ENCODE results near the gene ANKRD13C. TPM values are rescaled to one million over a fixed set of nuclear protein-coding genes. Genes with fewer than 3 reads are reported as not detected.

The ANKRD13C gene
- total RNA-seq, 2 donors from 2014 or later, result 22.6 to 25.2 TPM

GRCh38 chr1:70317087-70317486, 37.4 kb downstream of the ANKRD13C start:
- Histone ChIP-seq H3K27me3 (ENCODE audit: control insufficient read depth, insufficient read depth, low read length, poor library complexity, severe bottlenecking) (no peaks in the 10 kb centered on the region), H3K27ac (ENCODE audit: low read depth, low read length) (no peak overlapping the region), H3K9me3 (ENCODE audit: control insufficient read depth, low read length) (no peaks in the 10 kb centered on the region), H3K36me3 (ENCODE audit: control insufficient read depth, insufficient read depth, low read length) (peaks cover 13% of the 10 kb centered on the region), H3K9ac (ENCODE audit: extremely low read depth, low read length, poor library complexity, severe bottlenecking) (no peak overlapping the region), H3K4me3 (ENCODE audit: low read length) (no peak overlapping the region), H3K4me1 (ENCODE audit: control insufficient read depth, insufficient read depth, low read length) (no peaks in the 10 kb centered on the region)
- Mint-ChIP-seq H3K4me1 (no peaks in the 10 kb centered on the region), H3K36me3 (ENCODE audit: low read depth) (peaks cover 11% of the 10 kb centered on the region), H3K27ac (no peak overlapping the region), H3K4me3 (no peak overlapping the region), H3K27me3 (ENCODE audit: insufficient read depth) (no peaks in the 10 kb centered on the region), H3K9me3 (no peaks in the 10 kb centered on the region)
- no peak for DNase-seq
- no peak for TF ChIP-seq CTCF (conservative IDR thresholded peaks at IDR 0.05)
- 93 to 100% methylated on average over 2 to 3 of the region's 3 CpGs for WGBS, 2 experiments (ENCODE audit: insufficient coverage in 1 of 2, insufficient read length in 1 of 2)

- no peak overlapping the region for H3K27ac ChIP-seq (ENCODE audit: low read depth, low read length)
- 80 to 90% methylated on average over 1 of the region's 1 CpG for WGBS, 2 experiments (ENCODE audit: insufficient coverage in 1 of 2, insufficient read length in 1 of 2)
- H3K27me3 Mint-ChIP-seq (ENCODE audit: insufficient read depth), result no peaks in the 10 kb centered on the region
- no peaks in the 10 kb centered on the region for H3K27me3 ChIP-seq (ENCODE audit: control insufficient read depth, insufficient read depth, low read length, poor library complexity, severe bottlenecking)
- H3K4me3 Mint-ChIP-seq, result no peak overlapping the region
- peaks cover 9% of the 10 kb centered on the region for H3K36me3 ChIP-seq (ENCODE audit: control insufficient read depth, insufficient read depth, low read length)
- no peaks in the 10 kb centered on the region for H3K4me1 ChIP-seq (ENCODE audit: control insufficient read depth, insufficient read depth, low read length)
- peak overlapping the region; percentile 2 for H3K27ac Mint-ChIP-seq
- TF ChIP-seq CTCF (conservative IDR thresholded peaks at IDR 0.05), result no peak
- H3K4me3 ChIP-seq (ENCODE audit: low read length), result no peak overlapping the region
- no peaks in the 10 kb centered on the region for H3K9me3 Mint-ChIP-seq
- no peak for DNase-seq
- peaks cover 9% of the 10 kb centered on the region for H3K36me3 Mint-ChIP-seq (ENCODE audit: low read depth)
- no peak overlapping the region for H3K9ac ChIP-seq (ENCODE audit: extremely low read depth, low read length, poor library complexity, severe bottlenecking)
- no peaks in the 10 kb centered on the region for H3K9me3 ChIP-seq (ENCODE audit: control insufficient read depth, low read length)
- no peaks in the 10 kb centered on the region for H3K4me1 Mint-ChIP-seq
These were observed 38.7 kb downstream of the ANKRD13C start for GRCh38 chr1:70315782-70316181.

- Histone ChIP-seq H3K4me3 (ENCODE audit: low read length) (no peak overlapping the region), H3K9ac (ENCODE audit: extremely low read depth, low read length, poor library complexity, severe bottlenecking) (no peak overlapping the region), H3K4me1 (ENCODE audit: control insufficient read depth, insufficient read depth, low read length) (no peaks in the 10 kb centered on the region), H3K27me3 (ENCODE audit: control insufficient read depth, insufficient read depth, low read length, poor library complexity, severe bottlenecking) (no peaks in the 10 kb centered on the region), H3K9me3 (ENCODE audit: control insufficient read depth, low read length) (no peaks in the 10 kb centered on the region), H3K36me3 (ENCODE audit: control insufficient read depth, insufficient read depth, low read length) (peaks cover 9% of the 10 kb centered on the region), H3K27ac (ENCODE audit: low read depth, low read length) (no peak overlapping the region)
- Mint-ChIP-seq H3K4me3 (no peak overlapping the region), H3K36me3 (ENCODE audit: low read depth) (peaks cover 12% of the 10 kb centered on the region), H3K4me1 (no peaks in the 10 kb centered on the region), H3K27ac (peak overlapping the region; percentile 48), H3K27me3 (ENCODE audit: insufficient read depth) (no peaks in the 10 kb centered on the region), H3K9me3 (no peaks in the 10 kb centered on the region)
- 90% methylated on average over 6 of the region's 6 CpGs; no CpG with 5 or more reads in 1 of the 2 experiments for WGBS, 2 experiments (ENCODE audit: insufficient coverage in 1 of 2, insufficient read length in 1 of 2)
- TF ChIP-seq CTCF (conservative IDR thresholded peaks at IDR 0.05), result peak; percentile 62
- DNase-seq, result no peak
These were observed 39.7 kb downstream of the ANKRD13C start for GRCh38 chr1:70314706-70315304.

Data from endodermal cell (in vitro differentiated cells).